Measurements from ENCODE around the gene AATK. TPM values are rescaled to one million over a fixed set of nuclear protein-coding genes. Genes with fewer than 3 reads are reported as not detected.

AATK gene
- total and polyA plus RNA-seq, 11 donors: 1.3 to 12.0 (median 9.3) TPM

DNA sequence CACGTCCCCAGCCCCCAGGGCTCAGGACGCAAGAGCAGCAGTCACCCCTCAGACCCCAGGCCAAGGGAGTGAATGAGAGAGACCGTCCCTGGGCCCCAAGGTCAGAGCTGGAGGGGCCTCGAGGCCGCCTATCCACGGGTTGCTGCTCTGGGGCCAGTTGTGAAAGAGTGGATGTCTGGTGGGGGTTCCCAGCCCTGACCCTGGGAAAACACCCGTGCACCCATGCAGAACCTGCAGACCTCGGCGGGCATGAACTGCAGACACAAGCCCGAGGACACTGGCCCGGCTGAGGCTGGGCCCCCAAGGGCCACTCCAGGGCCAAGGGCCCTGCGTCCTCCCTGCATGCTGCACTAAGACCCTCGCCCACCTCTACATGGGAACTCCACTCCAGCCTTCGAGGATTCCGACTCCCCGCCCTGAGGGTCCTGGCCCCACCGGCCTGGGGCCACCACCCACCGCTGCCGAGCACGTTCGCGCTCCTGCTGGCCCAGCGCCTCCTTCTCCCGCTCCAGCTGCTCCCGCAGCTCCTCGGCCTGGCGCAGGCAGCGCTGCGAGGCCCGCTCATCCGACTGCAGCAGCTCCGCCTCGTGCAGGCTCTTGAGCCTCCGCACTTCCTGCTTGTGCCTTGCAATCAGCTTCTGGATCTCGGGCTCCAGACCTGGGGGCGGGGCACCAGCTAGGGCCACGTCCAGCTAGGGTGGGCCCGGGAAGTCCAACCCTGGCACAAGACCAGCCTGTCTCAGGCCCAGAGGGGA is 27.6 kb upstream of the AATK start:
- Histone ChIP-seq H3K36me3 (peaks cover 0 to 39% (median 3%) of the 10 kb centered on the region in 9 donors), H3K9me3 (no peaks in the 10 kb centered on the region), H3K27ac (no peak overlapping the region), H3K4me3 (no peak overlapping the region), H3K27me3 (no peaks in the 10 kb centered on the region), H3K4me1 (peaks cover 0 to 43% (median 12%) of the 10 kb centered on the region in 12 donors)
- intact Hi-C loops (cut with DNase I): loop anchor here in 1 of 10 donors (5.0 kb wide), 1 partner anchor 46 kb away; no protein-coding TSS in a partner anchor
- peak in 1 of 5 donors; percentile 11 for DNase-seq
- WGBS, 4 donors: 88 to 92% (median 89%) methylated on average over 15 to 38 of the region's 38 CpGs
- no peak for ATAC-seq
- TF ChIP-seq POLR2A (IDR thresholded peaks at IDR 0.05): no peak
- TF ChIP-seq, protein P1, sequence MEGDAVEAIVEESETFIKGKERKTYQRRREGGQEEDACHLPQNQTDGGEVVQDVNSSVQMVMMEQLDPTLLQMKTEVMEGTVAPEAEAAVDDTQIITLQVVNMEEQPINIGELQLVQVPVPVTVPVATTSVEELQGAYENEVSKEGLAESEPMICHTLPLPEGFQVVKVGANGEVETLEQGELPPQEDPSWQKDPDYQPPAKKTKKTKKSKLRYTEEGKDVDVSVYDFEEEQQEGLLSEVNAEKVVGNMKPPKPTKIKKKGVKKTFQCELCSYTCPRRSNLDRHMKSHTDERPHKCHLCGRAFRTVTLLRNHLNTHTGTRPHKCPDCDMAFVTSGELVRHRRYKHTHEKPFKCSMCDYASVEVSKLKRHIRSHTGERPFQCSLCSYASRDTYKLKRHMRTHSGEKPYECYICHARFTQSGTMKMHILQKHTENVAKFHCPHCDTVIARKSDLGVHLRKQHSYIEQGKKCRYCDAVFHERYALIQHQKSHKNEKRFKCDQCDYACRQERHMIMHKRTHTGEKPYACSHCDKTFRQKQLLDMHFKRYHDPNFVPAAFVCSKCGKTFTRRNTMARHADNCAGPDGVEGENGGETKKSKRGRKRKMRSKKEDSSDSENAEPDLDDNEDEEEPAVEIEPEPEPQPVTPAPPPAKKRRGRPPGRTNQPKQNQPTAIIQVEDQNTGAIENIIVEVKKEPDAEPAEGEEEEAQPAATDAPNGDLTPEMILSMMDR (IDR thresholded peaks at IDR 0.05): no peak

DNA sequence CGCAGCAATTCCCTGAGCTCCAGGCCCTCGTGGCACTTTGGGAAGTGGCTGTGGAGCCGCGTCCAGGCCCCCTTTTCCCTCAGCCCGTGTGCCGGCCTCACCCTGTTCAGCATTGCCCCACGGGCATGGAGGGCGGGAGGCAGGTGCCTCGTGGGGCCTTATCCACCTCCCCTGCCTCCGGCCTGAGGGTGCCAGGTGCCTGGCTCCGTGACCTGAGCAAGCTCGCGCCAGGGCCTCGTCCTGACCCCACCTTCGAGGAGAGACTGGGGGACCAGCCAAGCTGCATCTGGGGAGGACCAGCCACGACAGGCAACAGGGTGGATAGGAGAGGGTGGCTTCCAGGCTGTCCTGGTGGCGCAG is 27.0 kb upstream of the AATK start:
- intact Hi-C loops (cut with DNase I): loop anchor here in 1 of 10 donors (5.0 kb wide), 1 partner anchor 46 kb away; no protein-coding TSS in a partner anchor
- no peak overlapping the region for H3K4me3 ChIP-seq
- no peaks in the 10 kb centered on the region for H3K9me3 ChIP-seq
- peaks cover 0 to 43% (median 12%) of the 10 kb centered on the region in 12 donors for H3K4me1 ChIP-seq
- peak in 1 of 5 donors; percentile 20 for DNase-seq
- TF ChIP-seq, protein P1 (IDR thresholded peaks at IDR 0.05): no peak
- no peak for TF ChIP-seq POLR2A (IDR thresholded peaks at IDR 0.05)
- H3K36me3 ChIP-seq: peaks cover 0 to 39% (median 3%) of the 10 kb centered on the region in 9 donors
- H3K27me3 ChIP-seq: no peaks in the 10 kb centered on the region
- WGBS, 4 donors: 91 to 94% (median 93%) methylated on average over 6 to 17 of the region's 17 CpGs
- no peak overlapping the region for H3K27ac ChIP-seq
- no peak for ATAC-seq

DNA sequence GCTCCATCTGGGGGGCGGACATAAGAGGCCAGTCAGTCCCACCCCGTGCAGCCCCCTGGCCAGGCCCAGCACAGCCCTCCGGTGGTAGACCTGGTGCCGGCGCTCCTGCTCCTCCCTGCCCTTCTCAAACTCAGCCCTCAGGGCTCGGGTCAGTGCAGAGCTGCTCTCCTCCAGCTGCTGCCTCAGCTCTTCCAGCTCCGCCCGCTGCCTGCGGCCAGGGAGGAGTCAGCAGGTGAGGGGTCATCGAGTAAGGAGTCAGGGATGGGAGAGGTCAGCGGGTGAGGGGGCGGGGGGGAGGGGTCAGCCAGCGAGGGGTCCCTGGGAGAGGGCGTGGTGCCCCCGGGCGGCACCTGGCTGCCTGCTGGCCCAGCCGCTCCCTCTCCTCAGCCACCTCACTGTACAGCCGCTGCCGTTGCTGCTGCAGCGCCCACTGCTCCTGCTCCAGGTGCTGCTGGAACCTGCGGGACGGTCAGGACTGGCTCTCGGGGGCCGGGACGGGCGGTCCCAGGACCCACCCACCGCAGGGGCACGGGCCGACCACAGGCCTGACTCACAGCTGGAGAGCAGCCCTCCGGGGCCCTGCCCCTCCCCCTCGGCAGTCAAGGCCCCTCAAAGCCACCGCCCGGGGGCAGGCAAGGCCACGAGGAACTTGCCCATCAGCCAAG is 26.5 kb upstream of the AATK start:
- Histone ChIP-seq H3K9me3 (no peaks in the 10 kb centered on the region), H3K36me3 (peaks cover 0 to 34% (median 0%) of the 10 kb centered on the region in 9 donors), H3K27me3 (no peaks in the 10 kb centered on the region), H3K4me3 (no peak overlapping the region), H3K4me1 (peaks cover 0 to 38% (median 12%) of the 10 kb centered on the region in 12 donors), H3K27ac (no peak overlapping the region)
- 86 to 92% (median 88%) methylated on average over 19 to 34 of the region's 34 CpGs for WGBS, 4 donors
- TF ChIP-seq POLR2A (IDR thresholded peaks at IDR 0.05): no peak
- DNase-seq (peak in 1 of 5 donors; percentile 18), ATAC-seq (no peak)
- intact Hi-C loops (cut with DNase I): loop anchor here in 1 of 10 donors (5.0 kb wide), 1 partner anchor 45 kb away; no protein-coding TSS in a partner anchor

DNA sequence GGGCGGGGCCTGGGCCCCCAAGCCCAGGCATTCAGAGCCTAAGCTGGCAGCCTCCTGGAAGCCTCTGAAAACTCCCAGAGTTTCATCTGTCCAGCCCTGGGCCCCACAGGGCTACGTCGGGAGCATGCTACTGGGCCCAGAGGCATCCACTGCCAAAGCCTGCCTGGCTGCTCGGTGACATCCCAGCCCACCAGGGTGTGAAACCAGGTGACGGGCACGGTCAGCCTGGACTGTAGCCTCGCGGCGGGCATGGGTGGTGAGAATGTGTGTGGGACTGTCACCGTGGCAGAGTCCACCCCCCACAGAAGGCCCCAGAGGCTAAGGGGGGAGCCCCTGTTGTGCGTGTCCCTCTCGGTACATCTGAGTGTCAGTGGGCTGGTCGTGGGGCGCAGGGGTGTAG is 25.6 kb upstream of the AATK start:
- intact Hi-C loops (cut with DNase I): loop anchor here in 1 of 10 donors (5.0 kb wide), 1 partner anchor 44 kb away; no protein-coding TSS in a partner anchor
- Histone ChIP-seq H3K4me3 (no peak overlapping the region), H3K9me3 (no peaks in the 10 kb centered on the region), H3K36me3 (peaks cover 0 to 33% (median 0%) of the 10 kb centered on the region in 9 donors), H3K4me1 (peaks cover 0 to 31% (median 10%) of the 10 kb centered on the region in 12 donors), H3K27ac (no peak overlapping the region), H3K27me3 (no peaks in the 10 kb centered on the region)
- DNase-seq (peak in 2 of 5 donors; percentile 6 to 10), ATAC-seq (no peak)
- TF ChIP-seq POLR2A (IDR thresholded peaks at IDR 0.05): no peak
- TF ChIP-seq, protein P1 (IDR thresholded peaks at IDR 0.05): no peak
- 89 to 96% (median 95%) methylated on average over 9 to 14 of the region's 14 CpGs for WGBS, 4 donors
